Upper lobe of left lung (tissue), 6 donors: ENCODE results near the gene EPHA5. TPM values are rescaled to one million over a fixed set of nuclear protein-coding genes. Genes with fewer than 3 reads are reported as not detected.

ENCODE experiments used
- ATAC-seq, 2 donors: fragments of 200-7000 bp; cut with Tn5 transposase; one replicate each; pipeline ENCODE4 v1.9.1; 2022; ENCODE audit warnings: mild to moderate bottlenecking in 2 of 2, moderate library complexity in 2 of 2; ENCODE audit not compliant: low FRiP score in 2 of 2
- DNase-seq, 2 donors: peaks; one replicate each; pipeline ENCODE4 v3.0.0-alpha.2; 2019 to 2020
- H3K27ac ChIP-seq, 4 donors: fragments of 200-600 bp; sonication (generic); one replicate each; pipeline ENCODE4 v1.5.1; 2016 to 2019
- H3K27me3 ChIP-seq, 4 donors: fragments of 200-600 bp; sonication (generic); one replicate each; pipeline ENCODE4 v1.5.1; 2017 to 2019
- H3K36me3 ChIP-seq, 4 donors: fragments of 200-600 bp; sonication (generic); one replicate each; pipeline ENCODE4 v1.5.1; 2016 to 2019
- H3K4me1 ChIP-seq, 4 donors: fragments of 200-600 bp; sonication (generic); one replicate each; pipeline ENCODE4 v1.5.1; 2018 to 2019
- H3K4me3 ChIP-seq, 4 donors: fragments of 200-600 bp; sonication (generic); one replicate each; pipeline ENCODE4 v1.5.1; 2017 to 2019; ENCODE audit warnings: mild to moderate bottlenecking in 2 of 4, moderate library complexity in 1 of 4
- H3K9me3 ChIP-seq, 4 donors: fragments of 200-600 bp; sonication (generic); one replicate each; pipeline ENCODE4 v1.5.1; 2018 to 2019
- CTCF ChIP-seq, 6 experiments: fragments of 450-650 bp in 4 of 6; fragments of 200-600 bp in 2 of 6; sonication (generic) in 2 of 6; IDR thresholded peaks; one replicate each; pipeline ENCODE4 v1.5.1; 2016 to 2019; ENCODE audit warnings: antibody characterized with exemption in 6 of 6
- EP300 ChIP-seq, 4 donors: sonication (generic); formaldehyde crosslinking; IDR thresholded peaks; one replicate each; pipeline ENCODE4 v1.5.1; 2017; ENCODE audit warnings: antibody characterized with exemption in 4 of 4, control low read depth in 2 of 4
- POLR2A ChIP-seq, 4 donors: fragments of 450-650 bp; IDR thresholded peaks; one replicate each; pipeline ENCODE4 v1.5.1; 2016 to 2017; ENCODE audit warnings: antibody characterized with exemption in 4 of 4, mild to moderate bottlenecking in 2 of 4
- POLR2AphosphoS5 ChIP-seq, 2 donors: sonication (generic); formaldehyde crosslinking; IDR thresholded peaks; one replicate each; pipeline ENCODE4 v1.5.1; 2017; ENCODE audit warnings: antibody characterized with exemption in 2 of 2
- WGBS, 2 donors: methylation state at CpG; one replicate each; pipeline ENCODE4 v1.1.5; 2017 to 2018; 5-methylcytosine and 5-hydroxymethylcytosine counted together
- total RNA-seq, 6 donors: library from RNA; depleted of rRNA in 4 of 6; stranded (reverse); fragments of >200 nt in 4 of 6; gene quantifications; one replicate each; pipeline versions ENCODE4 v1.1.0 to v1.2.1, GENCODE V29; 2016 to 2021
- donor health status: DM: no; HTN: no; CAD: no; lungs with moderate emphysema.
- donor health status: DM: no; HTN: yes; CAD: no; lungs with severe emphysema.

Gene EPHA5
- total RNA-seq, 6 donors from 2014 or later = 0.03 to 0.11 TPM; not detected in 4

- Histone ChIP-seq H3K4me3 (no peak overlapping the region), H3K27me3 (no peaks in the 10 kb centered on the region), H3K9me3 (no peaks in the 10 kb centered on the region), H3K27ac (no peak overlapping the region), H3K36me3 (no peaks in the 10 kb centered on the region), H3K4me1 (no peaks in the 10 kb centered on the region)
- TF ChIP-seq POLR2A (IDR thresholded peaks at IDR 0.05) = no peak
- TF ChIP-seq POLR2AphosphoS5 (IDR thresholded peaks at IDR 0.05) = no peak
- TF ChIP-seq EP300 (IDR thresholded peaks at IDR 0.05) = no peak
- TF ChIP-seq CTCF (IDR thresholded peaks at IDR 0.05) = no peak
- ATAC-seq (no peak), DNase-seq (no peak)
Measured at GRCh38 chr4:65341557-65341956, 328.7 kb downstream of the EPHA5 start.

- Histone ChIP-seq H3K36me3 (no peaks in the 10 kb centered on the region), H3K27me3 (no peaks in the 10 kb centered on the region), H3K4me1 (no peaks in the 10 kb centered on the region), H3K9me3 (no peaks in the 10 kb centered on the region), H3K4me3 (no peak overlapping the region), H3K27ac (no peak overlapping the region)
- ATAC-seq (no peak), DNase-seq (no peak)
- no peak for TF ChIP-seq CTCF (IDR thresholded peaks at IDR 0.05)
- TF ChIP-seq EP300 (IDR thresholded peaks at IDR 0.05) = no peak
- no peak for TF ChIP-seq POLR2AphosphoS5 (IDR thresholded peaks at IDR 0.05)
- no peak for TF ChIP-seq POLR2A (IDR thresholded peaks at IDR 0.05)
- 72 to 79% methylated on average over 4 of the region's 4 CpGs for WGBS, 2 donors
Measured at GRCh38 chr4:65340382-65341109, 329.7 kb downstream of the EPHA5 start.

DNA sequence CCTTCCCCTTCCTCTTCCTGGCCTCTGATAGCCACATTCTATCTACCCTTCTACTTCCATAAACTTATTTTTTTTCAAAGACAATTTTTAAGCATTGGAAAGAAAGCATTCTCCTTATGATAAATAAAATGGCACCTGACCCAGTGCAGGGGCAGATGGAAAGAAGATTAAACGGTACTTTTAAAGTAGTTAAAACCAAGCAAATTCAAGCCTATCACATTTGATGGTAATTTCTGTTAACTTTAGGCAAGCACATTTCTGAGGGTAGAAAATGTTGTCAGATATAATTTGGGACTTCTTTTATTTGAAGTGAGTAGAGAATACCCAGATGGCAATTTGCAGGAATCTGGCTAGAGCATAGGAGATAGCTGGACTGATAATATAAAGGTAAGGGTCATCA, 332.9 kb downstream of the EPHA5 start:
- no peak overlapping the region for H3K27ac ChIP-seq
- no peak for DNase-seq
- no peak for ATAC-seq
- H3K9me3 ChIP-seq = no peaks in the 10 kb centered on the region
- no peak for TF ChIP-seq POLR2AphosphoS5 (IDR thresholded peaks at IDR 0.05)
- TF ChIP-seq CTCF (IDR thresholded peaks at IDR 0.05) = no peak
- no peak for TF ChIP-seq EP300 (IDR thresholded peaks at IDR 0.05)
- no peak for TF ChIP-seq POLR2A (IDR thresholded peaks at IDR 0.05)
- WGBS, 2 donors = 59 to 84% methylated on average over 1 of the region's 1 CpG
- H3K4me3 ChIP-seq = no peak overlapping the region
- H3K4me1 ChIP-seq = no peaks in the 10 kb centered on the region
- H3K27me3 ChIP-seq = no peaks in the 10 kb centered on the region
- no peaks in the 10 kb centered on the region for H3K36me3 ChIP-seq

- WGBS, 2 donors = 80% methylated on average over 1 of the region's 1 CpG
- no peak overlapping the region for H3K4me3 ChIP-seq
- no peak overlapping the region for H3K27ac ChIP-seq
Measured at GRCh38 chr4:65336465-65336864, 333.8 kb downstream of the EPHA5 start.

More at GRCh38 chr4:65336465-65336864, 333.8 kb downstream of the EPHA5 start:
- ATAC-seq = no peak
- DNase-seq = no peak
- no peaks in the 10 kb centered on the region for H3K9me3 ChIP-seq
- no peaks in the 10 kb centered on the region for H3K4me1 ChIP-seq
- no peaks in the 10 kb centered on the region for H3K27me3 ChIP-seq
- no peak for TF ChIP-seq CTCF (IDR thresholded peaks at IDR 0.05)
- no peak for TF ChIP-seq EP300 (IDR thresholded peaks at IDR 0.05)
- TF ChIP-seq POLR2A (IDR thresholded peaks at IDR 0.05) = no peak
- H3K36me3 ChIP-seq = no peaks in the 10 kb centered on the region
